Measurements from ENCODE around the gene PKHD1.

The PKHD1 gene

DNA sequence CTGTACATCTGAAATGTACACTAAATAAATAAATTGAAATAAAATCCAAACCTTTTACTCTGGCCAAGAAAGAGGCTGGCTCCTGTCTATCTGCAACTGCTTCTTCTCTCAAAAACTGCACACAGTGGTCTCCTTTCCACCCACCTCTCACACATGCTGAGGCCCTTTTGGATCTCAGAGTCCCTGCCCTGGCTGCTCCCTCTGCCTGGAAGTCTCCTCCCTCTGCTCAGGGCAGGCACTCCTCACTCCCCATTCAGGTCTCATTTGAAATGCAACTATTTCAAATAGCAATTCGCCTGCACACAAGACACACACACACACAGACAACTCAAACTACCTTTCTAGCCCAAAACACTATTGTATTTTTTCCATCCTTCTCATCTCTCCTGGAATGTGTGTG is 348.8 kb downstream of the PKHD1 start:
- no peak for DNase-seq (ENCODE audit: extremely low read depth, low read depth)
- no peak for TF ChIP-seq CTCF (IDR thresholded peaks at IDR 0.05; ENCODE audit: low read depth, low read length)

DNA sequence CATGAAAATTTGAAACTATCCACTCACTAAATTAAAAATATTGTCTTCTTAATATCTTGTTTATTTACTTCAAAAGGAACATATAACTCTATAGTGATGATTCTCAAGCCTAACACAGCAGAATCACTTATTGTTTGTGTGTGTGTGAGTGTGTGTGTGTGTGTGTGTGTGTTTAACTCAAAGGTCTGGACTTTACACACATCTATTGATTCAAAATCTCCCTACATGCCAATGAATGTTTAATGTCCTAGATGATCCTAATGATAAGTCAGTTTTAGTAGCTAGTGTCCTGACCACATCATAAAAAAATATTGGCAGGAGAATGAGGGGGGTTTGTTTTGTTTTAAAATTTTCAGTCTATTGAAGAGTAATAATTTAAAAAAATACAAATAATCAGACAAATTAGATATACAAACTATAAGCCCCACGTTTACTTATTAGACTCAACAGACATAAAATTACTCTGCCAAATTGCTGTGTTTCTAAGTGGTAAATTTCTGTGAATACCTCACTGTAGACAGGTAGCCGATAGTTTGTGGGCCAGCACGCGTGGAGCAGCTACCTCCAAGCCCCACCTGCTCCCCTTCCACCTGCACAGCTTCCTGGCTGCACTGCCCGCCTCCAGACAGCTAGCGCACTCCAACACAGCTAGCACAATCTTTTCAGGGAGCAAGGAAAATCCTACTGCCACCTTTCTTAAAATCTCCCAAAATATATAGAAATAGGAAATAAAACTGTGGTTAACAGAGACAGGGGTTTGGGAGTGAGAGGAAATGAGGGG is 349.6 kb downstream of the PKHD1 start:
- no peak for DNase-seq (ENCODE audit: extremely low read depth, low read depth)
- TF ChIP-seq CTCF (IDR thresholded peaks at IDR 0.05; ENCODE audit: low read depth, low read length), result no peak

GRCh38 chr6:51725155-51725554 is 362.3 kb downstream of the PKHD1 start:
- no peak for TF ChIP-seq CTCF (IDR thresholded peaks at IDR 0.05; ENCODE audit: low read depth, low read length)
- DNase-seq (ENCODE audit: extremely low read depth, low read depth), result no peak

DNA sequence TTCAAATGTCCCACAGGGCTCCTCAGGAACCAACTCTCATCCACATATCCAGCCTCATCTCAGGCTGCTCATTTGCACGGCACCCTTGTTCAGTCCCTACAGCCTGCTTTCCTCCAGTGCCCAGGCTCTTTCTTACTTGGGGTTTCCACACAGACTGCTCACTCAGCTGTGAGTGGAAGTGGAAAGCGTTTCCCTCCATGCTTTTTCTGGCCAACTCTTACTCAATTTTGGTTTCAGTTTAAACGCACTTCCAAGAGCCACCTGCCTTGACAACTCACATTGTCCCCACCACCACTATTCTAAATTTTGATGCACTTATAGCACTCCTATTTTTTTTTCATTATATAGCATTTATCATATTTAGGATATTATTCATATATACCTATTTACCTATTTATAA is 367.1 kb downstream of the PKHD1 start:
- no peak for TF ChIP-seq CTCF (IDR thresholded peaks at IDR 0.05; ENCODE audit: low read depth, low read length)

DNA sequence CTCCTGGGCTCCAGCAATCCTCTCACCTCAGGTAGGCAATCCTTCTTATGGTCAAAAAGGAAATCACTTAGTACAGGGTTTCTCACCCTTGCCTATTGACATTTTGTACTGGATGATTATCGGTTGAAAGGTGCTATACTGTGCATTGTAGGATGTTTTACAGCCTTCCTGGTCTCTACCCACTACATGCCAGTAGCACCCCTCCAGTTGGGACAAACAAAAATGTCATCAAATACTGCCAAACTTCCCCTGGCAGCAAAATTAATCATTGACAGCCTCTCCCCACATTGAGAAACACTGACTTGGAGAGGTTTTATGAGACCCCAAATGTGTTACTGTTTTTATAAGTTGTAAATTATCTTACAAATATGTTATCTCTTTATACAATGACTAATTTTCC is 368.1 kb downstream of the PKHD1 start:
- TF ChIP-seq CTCF (IDR thresholded peaks at IDR 0.05; ENCODE audit: low read depth, low read length), result no peak
- DNase-seq (ENCODE audit: extremely low read depth, low read depth), result no peak

More for the DNA sequence above, 367.1 kb downstream of the PKHD1 start:
- DNase-seq (ENCODE audit: extremely low read depth, low read depth), result no peak

DNA sequence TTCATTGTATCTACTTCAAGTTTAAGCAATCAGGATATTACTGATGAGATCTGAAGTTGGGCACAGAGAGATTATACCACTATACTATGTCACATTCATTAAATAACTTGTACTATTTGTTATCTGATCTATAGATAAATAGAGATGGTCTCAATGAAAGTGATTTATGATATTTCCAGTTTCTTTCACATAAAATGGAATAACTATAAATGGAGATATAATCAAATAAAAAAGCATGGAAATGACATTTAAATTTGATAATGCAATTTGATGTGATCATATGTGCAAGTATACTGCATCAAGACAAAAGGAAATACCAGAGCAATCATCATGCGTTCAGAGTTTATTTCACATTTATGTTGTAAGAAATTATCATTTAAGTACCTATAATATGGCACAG is 368.9 kb downstream of the PKHD1 start:
- no peak for DNase-seq (ENCODE audit: extremely low read depth, low read depth)
- no peak for TF ChIP-seq CTCF (IDR thresholded peaks at IDR 0.05; ENCODE audit: low read depth, low read length)

- no peak for TF ChIP-seq CTCF (IDR thresholded peaks at IDR 0.05; ENCODE audit: low read depth, low read length)
- DNase-seq (ENCODE audit: extremely low read depth, low read depth), result no peak
These were observed 369.9 kb downstream of the PKHD1 start for GRCh38 chr6:51717477-51717876.

Data from AG09319 (cell line).